Measurements from ENCODE around the gene PPM1H. TPM values are rescaled to one million over a fixed set of nuclear protein-coding genes. Genes with fewer than 3 reads are reported as not detected.
A peak's percentile ranks its signal among the peaks of the same experiment; 100 is the strongest.

PPM1H gene
- total and polyA plus RNA-seq, 7 donors = 0.92 to 4.3 (median 3.0) TPM

- 68 to 84% methylated on average over 7 of the region's 7 CpGs for WGBS, 2 donors
- intact Hi-C loops (cut with DNase I) = no loop called here
- H3K4me3 ChIP-seq = no peak overlapping the region
Observed at GRCh38 chr12:62683776-62684569, 251.0 kb downstream of the PPM1H start.

GRCh38 chr12:62681306-62681705 lies 253.6 kb downstream of the PPM1H start:
- intact Hi-C loops (cut with DNase I) = no loop called here
- no peak overlapping the region for H3K4me3 ChIP-seq
- 95 to 96% methylated on average over 4 of the region's 4 CpGs for WGBS, 2 donors
- H3K27ac ChIP-seq = no peak overlapping the region
- DNase-seq = no peak
- H3K9me3 ChIP-seq = no peaks in the 10 kb centered on the region
- no peaks in the 10 kb centered on the region for H3K27me3 ChIP-seq
- no peaks in the 10 kb centered on the region for H3K36me3 ChIP-seq
- TF ChIP-seq, protein P1, sequence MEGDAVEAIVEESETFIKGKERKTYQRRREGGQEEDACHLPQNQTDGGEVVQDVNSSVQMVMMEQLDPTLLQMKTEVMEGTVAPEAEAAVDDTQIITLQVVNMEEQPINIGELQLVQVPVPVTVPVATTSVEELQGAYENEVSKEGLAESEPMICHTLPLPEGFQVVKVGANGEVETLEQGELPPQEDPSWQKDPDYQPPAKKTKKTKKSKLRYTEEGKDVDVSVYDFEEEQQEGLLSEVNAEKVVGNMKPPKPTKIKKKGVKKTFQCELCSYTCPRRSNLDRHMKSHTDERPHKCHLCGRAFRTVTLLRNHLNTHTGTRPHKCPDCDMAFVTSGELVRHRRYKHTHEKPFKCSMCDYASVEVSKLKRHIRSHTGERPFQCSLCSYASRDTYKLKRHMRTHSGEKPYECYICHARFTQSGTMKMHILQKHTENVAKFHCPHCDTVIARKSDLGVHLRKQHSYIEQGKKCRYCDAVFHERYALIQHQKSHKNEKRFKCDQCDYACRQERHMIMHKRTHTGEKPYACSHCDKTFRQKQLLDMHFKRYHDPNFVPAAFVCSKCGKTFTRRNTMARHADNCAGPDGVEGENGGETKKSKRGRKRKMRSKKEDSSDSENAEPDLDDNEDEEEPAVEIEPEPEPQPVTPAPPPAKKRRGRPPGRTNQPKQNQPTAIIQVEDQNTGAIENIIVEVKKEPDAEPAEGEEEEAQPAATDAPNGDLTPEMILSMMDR (IDR thresholded peaks at IDR 0.05) = no peak
- no peak for TF ChIP-seq EP300 (IDR thresholded peaks at IDR 0.05)
- TF ChIP-seq POLR2A (IDR thresholded peaks at IDR 0.05) = no peak
- TF ChIP-seq POLR2AphosphoS5 (IDR thresholded peaks at IDR 0.05) = no peak
- H3K4me1 ChIP-seq = peaks cover 0 to 18% (median 11%) of the 10 kb centered on the region in 4 donors

More at GRCh38 chr12:62683776-62684569, 251.0 kb downstream of the PPM1H start:
- Histone ChIP-seq H3K4me1 (peaks cover 0 to 30% (median 13%) of the 10 kb centered on the region in 4 donors), H3K27ac (peak overlapping the region; percentile 65 to 76 (median 69)), H3K27me3 (no peaks in the 10 kb centered on the region), H3K9me3 (no peaks in the 10 kb centered on the region), H3K36me3 (no peaks in the 10 kb centered on the region)
- TF ChIP-seq, protein P1 (IDR thresholded peaks at IDR 0.05) = no peak
- TF ChIP-seq EP300 (IDR thresholded peaks at IDR 0.05) (no peak), POLR2A (IDR thresholded peaks at IDR 0.05) (no peak), POLR2AphosphoS5 (IDR thresholded peaks at IDR 0.05) (no peak)
- peak; percentile 87 for DNase-seq

GRCh38 chr12:62679608-62680007 lies 255.3 kb downstream of the PPM1H start:
- 74 to 85% methylated on average over 3 of the region's 3 CpGs for WGBS, 2 donors

GRCh38 chr12:62677355-62677754 lies 257.6 kb downstream of the PPM1H start:
- Histone ChIP-seq H3K9me3 (no peaks in the 10 kb centered on the region), H3K27me3 (no peaks in the 10 kb centered on the region), H3K27ac (no peak overlapping the region), H3K36me3 (no peaks in the 10 kb centered on the region), H3K4me1 (no peaks in the 10 kb centered on the region), H3K4me3 (no peak overlapping the region)
- 90 to 91% methylated on average over 7 of the region's 7 CpGs for WGBS, 2 donors
- DNase-seq = no peak
- no peak for TF ChIP-seq EP300 (IDR thresholded peaks at IDR 0.05)
- no peak for TF ChIP-seq POLR2A (IDR thresholded peaks at IDR 0.05)
- TF ChIP-seq, protein P1 (IDR thresholded peaks at IDR 0.05) = no peak
- no peak for TF ChIP-seq POLR2AphosphoS5 (IDR thresholded peaks at IDR 0.05)
- intact Hi-C loops (cut with DNase I) = no loop called here

More at GRCh38 chr12:62679608-62680007, 255.3 kb downstream of the PPM1H start:
- TF ChIP-seq POLR2AphosphoS5 (IDR thresholded peaks at IDR 0.05) = no peak
- no peak for TF ChIP-seq EP300 (IDR thresholded peaks at IDR 0.05)
- TF ChIP-seq, protein P1 (IDR thresholded peaks at IDR 0.05) = no peak
- TF ChIP-seq POLR2A (IDR thresholded peaks at IDR 0.05) = no peak
- intact Hi-C loops (cut with DNase I) = no loop called here
- H3K27ac ChIP-seq = no peak overlapping the region
- no peaks in the 10 kb centered on the region for H3K36me3 ChIP-seq
- DNase-seq = no peak
- H3K4me1 ChIP-seq = peaks cover 0 to 15% (median 9%) of the 10 kb centered on the region in 4 donors
- no peaks in the 10 kb centered on the region for H3K9me3 ChIP-seq
- no peak overlapping the region for H3K4me3 ChIP-seq
- H3K27me3 ChIP-seq = no peaks in the 10 kb centered on the region

Measured in sigmoid colon (tissue), 7 donors.